Activated naive CD8-positive, alpha-beta T cell (primary cell): ENCODE results near the gene ATP1A3.
A peak's percentile ranks its signal among the peaks of the same experiment; 100 is the strongest.

ENCODE experiments used
- H3K27ac Mint-ChIP-seq: one replicate; pipeline ENCODE4 v1.8.0; 2021; ENCODE audit warnings: mixed read lengths
- H3K27me3 Mint-ChIP-seq: one replicate; pipeline ENCODE4 v1.8.0; 2021; ENCODE audit warnings: mixed read lengths
- H3K36me3 Mint-ChIP-seq: one replicate; pipeline ENCODE4 v1.8.0; 2021; ENCODE audit warnings: mixed read lengths
- H3K4me1 Mint-ChIP-seq: one replicate; pipeline ENCODE4 v1.8.0; 2021; ENCODE audit warnings: low read depth, mixed read lengths
- H3K4me3 Mint-ChIP-seq: one replicate; pipeline ENCODE4 v1.8.0; 2021; ENCODE audit warnings: mild to moderate bottlenecking, mixed read lengths
- H3K9me3 Mint-ChIP-seq: one replicate; pipeline ENCODE4 v1.8.0; 2021; ENCODE audit warnings: low read depth, mixed read lengths

ATP1A3 gene

DNA sequence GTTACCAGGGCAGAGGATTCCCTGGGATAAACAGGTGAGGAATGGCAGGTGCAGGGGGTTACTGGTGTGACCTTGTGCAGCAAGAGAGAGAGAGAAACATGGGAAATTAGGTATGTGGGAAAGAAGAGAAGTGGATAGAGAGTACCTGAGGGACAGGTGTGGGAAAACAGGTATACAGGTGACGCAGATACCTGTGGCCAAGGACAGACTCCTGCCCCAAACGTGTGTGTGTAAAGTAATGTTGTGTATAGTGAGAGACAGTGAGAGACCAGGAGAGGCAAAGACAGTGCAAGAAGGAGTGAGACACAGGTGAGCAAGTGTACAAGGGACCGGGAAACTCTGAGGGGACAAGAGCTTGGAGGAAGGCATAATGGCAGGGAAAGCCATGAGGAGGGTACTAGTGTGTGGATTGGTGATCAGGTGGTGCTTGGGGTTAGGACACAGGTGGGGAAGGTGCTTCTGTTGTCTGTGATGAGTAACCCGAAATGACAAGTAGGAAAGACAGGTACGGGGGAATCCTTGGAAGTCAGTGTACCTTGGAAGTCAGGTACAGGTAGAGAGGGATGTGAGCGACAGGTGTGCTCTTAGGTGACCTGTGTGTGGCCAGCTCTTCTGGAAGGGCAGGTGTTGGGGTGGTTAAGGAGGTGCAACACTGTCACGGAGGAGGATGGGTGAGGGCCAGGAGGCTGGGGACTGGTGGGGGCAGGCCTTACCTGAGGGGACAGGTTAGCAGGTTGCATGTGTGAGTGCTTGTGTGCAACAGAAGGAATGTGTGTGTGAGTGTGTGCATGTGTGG is 68.6 kb downstream of the ATP1A3 start:
- no peak overlapping the region for H3K27ac Mint-ChIP-seq
- H3K27me3 Mint-ChIP-seq = peaks cover 1% of the 10 kb centered on the region
- H3K9me3 Mint-ChIP-seq = no peaks in the 10 kb centered on the region
- H3K4me3 Mint-ChIP-seq = no peak overlapping the region
- H3K4me1 Mint-ChIP-seq = peaks cover 35% of the 10 kb centered on the region
- H3K36me3 Mint-ChIP-seq = peaks cover 3% of the 10 kb centered on the region

DNA sequence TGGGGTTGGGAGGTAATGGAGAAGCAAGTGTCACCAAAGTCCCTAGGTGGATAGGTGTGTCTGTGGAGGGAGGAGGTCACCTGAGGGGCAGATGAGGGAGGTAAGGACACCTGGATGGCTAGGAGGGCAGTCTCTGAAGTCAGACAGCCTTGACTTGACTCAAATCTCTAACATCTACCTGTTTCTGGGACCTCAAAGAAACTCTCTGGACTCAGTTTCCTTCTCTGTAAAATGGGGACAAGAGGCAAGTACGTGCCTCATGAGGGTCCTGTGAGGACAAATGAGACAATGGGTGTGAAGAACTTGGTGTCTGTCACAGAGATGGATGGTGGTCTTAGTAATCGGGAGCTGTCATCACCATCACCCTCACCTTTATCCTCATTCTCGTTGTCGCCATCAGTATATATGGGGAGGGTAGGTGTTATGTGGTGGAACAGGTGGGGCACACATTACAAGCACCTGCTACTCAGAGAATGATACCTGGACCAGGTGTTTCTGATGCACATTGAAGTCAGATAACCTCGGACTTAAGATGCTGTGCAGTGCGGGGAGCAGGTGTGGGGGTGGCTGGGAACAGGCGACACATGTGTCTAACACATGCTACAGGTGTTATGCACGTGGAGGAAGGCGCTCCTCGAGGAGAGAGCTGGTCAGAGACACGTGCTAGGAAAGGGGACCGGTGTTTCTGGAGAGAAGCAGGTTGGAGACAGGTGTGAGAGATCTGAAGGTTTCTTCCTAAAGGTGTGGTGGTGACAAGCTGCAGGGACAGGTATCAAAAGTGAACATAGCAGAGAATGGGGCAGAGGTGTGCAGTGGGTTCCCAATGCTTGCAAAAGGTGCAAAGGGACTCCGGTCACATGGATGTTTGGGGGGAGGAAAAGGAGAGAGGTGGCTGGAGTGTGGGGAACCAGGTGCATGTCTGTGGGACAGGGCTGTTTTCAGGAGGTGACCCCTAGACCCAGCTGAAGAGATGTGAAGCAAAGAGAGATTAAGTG is 69.6 kb downstream of the ATP1A3 start:
- Mint-ChIP-seq H3K4me1 (peaks cover 26% of the 10 kb centered on the region), H3K4me3 (no peak overlapping the region), H3K36me3 (peaks cover 3% of the 10 kb centered on the region), H3K27me3 (peaks cover 1% of the 10 kb centered on the region), H3K27ac (no peak overlapping the region), H3K9me3 (no peaks in the 10 kb centered on the region)

DNA sequence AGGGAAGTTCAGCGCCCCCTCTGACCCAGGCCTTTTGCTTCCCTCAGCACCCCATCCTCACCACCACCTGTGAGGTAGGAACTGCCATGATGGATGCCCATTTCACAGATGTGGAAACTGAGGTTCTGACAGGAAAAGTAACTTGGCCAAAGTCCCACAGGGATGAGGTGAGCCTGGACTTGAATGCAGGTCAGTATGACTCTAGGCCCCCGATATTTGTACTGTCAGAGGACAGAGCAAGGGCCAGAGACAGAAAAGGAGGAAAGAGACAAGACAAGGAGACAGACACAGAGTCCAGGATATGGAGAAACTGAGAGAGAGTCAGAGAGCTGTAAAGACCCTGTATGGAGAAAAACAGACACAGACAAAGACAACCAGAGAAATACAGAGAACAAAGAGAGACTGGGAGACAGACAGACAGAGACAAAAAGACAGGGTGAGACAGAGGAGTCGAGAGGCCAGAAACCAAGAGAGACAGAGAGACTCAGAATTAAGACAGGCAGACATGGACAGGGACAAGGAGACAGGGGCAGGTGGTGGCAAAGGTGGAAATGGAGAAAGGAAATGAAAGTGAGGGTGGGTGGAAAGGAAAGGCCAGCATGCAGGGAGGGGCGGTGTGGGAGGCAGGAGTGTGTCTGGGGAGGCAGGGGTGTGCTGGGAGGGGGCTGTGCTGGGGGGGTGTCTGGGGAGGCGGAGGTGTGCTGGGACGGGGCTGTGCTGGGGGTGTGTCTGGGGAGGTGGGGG is 70.8 kb downstream of the ATP1A3 start:
- H3K27ac Mint-ChIP-seq = no peak overlapping the region
- H3K9me3 Mint-ChIP-seq = no peaks in the 10 kb centered on the region
- H3K4me3 Mint-ChIP-seq = peak overlapping the region; percentile 19

DNA sequence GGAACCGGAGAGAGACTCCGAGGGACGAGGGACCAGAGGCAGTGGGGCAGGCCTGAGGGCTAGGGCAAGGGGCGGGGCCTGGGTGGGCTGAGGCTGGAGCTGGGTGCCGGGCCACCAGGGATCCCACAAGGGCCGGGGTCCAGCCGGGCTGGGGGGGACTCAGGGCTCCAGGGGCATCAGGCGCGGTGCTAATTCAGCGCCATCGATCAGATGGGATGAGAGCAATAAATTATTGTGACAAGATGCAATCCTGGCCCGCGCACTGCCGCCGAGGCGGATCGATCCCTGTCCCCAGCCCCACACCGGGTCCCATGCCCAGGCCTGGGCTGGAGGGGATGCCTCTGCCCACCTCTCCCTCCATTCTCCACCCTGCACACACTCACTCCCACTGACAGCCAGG is 71.4 kb downstream of the ATP1A3 start:
- H3K9me3 Mint-ChIP-seq = no peaks in the 10 kb centered on the region
- peaks cover 18% of the 10 kb centered on the region for H3K4me1 Mint-ChIP-seq
- no peak overlapping the region for H3K4me3 Mint-ChIP-seq
- no peak overlapping the region for H3K27ac Mint-ChIP-seq
- peaks cover 3% of the 10 kb centered on the region for H3K36me3 Mint-ChIP-seq
- peaks cover 1% of the 10 kb centered on the region for H3K27me3 Mint-ChIP-seq

More for the DNA sequence above, 70.8 kb downstream of the ATP1A3 start:
- peaks cover 18% of the 10 kb centered on the region for H3K4me1 Mint-ChIP-seq
- H3K36me3 Mint-ChIP-seq = peaks cover 3% of the 10 kb centered on the region
- peaks cover 1% of the 10 kb centered on the region for H3K27me3 Mint-ChIP-seq

DNA sequence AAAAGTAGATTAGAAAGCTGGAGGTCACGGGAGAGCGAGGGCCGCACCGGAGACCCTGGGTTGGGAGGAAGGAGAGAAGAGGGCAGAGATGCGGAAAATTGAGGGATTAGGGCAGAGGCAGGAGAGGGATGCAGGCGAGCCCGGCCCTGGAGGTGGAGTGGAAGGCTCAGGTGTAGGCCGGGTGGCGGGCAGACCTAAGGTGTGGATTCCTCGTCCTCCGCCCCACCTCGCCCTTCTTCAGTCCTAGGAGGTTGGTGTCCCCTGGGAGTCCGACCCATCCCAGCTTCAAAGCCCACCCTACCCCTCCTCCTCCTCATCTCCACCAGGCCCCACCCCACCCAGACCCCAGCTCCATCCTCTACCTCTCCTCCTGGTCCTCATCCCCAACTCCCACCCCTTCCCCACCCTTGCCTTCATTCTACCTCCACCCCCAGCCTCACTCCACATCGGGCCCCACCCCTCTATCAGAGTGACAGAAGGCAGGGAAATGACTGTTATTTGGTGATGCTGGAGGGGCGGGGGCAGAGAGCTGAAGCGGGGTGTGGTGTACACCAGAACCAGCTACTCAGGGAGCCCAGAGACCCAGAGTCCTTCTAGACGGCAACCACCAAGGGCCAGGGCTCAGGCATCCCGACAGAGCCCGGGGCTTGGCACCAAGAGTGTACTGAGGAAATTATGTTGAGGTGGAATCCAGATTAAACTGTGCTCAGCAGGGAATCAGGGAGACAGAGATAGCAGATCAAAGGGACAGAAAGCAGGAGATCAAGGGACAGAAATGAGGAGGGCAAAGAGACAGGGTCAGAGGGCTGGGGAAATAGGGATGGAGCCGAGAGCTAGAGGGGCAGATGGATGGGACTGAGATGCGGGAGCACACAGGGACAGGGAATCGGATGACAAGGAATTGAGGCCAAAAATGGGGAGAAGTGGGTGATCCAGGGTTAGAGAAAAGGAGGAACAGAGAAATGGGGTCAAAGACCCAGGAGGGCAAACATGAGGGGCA is 72.2 kb downstream of the ATP1A3 start:
- H3K4me3 Mint-ChIP-seq = peak overlapping the region; percentile 51
- H3K36me3 Mint-ChIP-seq = peaks cover 3% of the 10 kb centered on the region
- H3K4me1 Mint-ChIP-seq = peaks cover 18% of the 10 kb centered on the region
- peak overlapping the region; percentile 47 for H3K27ac Mint-ChIP-seq
- H3K9me3 Mint-ChIP-seq = no peaks in the 10 kb centered on the region
- H3K27me3 Mint-ChIP-seq = peaks cover 1% of the 10 kb centered on the region

DNA sequence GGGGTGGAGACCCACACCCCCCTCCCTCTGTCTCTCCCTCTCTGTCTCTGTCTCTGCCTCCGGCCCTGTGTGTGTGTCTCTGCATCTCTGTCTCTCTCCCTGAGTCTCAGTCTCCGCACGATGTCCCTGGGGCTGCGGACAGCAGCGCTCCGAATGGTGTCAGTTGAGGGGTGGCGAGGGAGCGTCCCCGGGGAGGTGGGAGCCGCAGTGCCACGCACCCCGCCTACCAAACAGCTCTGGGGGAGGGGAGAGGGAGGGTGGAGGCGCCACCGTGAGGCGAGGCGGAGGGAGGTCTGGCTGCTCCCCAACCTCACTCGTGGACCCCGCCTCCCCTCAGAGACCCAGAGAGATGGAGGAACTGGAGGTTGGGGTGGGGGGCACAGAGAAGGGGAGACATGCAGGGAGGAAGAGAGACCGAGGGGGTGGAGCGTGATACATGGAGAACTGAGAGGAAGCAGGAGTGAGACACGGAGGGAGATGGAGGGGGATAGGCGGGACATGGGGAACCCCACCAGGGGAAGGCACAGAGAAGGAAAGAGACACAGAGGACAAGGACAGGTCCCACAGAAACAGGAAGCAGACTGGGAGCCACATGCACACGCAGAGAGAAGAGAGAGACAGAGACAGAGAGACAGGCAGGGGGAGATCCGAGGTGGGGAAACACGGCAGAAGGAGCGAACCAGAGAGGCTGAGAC is 73.0 kb downstream of the ATP1A3 start:
- Mint-ChIP-seq H3K27me3 (peaks cover 1% of the 10 kb centered on the region), H3K4me3 (peak overlapping the region; percentile 51), H3K9me3 (no peaks in the 10 kb centered on the region), H3K4me1 (peaks cover 18% of the 10 kb centered on the region), H3K27ac (peak overlapping the region; percentile 47), H3K36me3 (peaks cover 3% of the 10 kb centered on the region)

DNA sequence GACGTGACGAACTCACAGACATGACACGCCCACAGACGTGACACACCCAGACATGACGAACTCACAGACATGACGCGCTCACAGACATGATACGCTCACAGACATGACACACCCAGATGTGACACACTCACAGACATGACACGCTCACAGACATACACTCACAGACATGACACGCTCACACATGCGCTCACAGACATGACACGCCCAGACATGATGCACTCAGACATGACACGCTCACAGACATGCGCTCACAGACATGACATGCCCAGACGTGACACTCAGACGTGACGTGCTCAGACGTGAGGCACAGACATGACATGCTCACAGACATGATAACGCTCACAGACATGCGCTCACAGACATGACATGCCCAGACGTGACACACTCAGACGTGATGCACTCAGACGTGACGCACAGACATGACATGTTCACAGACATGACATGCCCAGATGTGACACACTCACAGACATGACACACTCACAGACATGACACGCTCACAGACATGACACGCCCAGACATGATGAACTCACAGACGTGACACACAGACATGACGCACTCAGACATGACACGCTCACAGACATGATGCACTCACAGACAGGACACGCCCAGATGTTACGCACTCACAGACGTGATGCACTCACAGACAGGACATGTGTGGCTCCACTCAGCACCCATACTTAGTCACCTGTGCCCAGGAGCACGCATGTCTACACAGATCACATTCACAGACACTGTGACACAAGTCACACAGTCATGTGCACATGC is 73.9 kb downstream of the ATP1A3 start:
- Mint-ChIP-seq H3K27me3 (peaks cover 1% of the 10 kb centered on the region), H3K9me3 (no peaks in the 10 kb centered on the region), H3K27ac (no peak overlapping the region), H3K36me3 (peaks cover 3% of the 10 kb centered on the region), H3K4me3 (no peak overlapping the region), H3K4me1 (peaks cover 18% of the 10 kb centered on the region)

DNA sequence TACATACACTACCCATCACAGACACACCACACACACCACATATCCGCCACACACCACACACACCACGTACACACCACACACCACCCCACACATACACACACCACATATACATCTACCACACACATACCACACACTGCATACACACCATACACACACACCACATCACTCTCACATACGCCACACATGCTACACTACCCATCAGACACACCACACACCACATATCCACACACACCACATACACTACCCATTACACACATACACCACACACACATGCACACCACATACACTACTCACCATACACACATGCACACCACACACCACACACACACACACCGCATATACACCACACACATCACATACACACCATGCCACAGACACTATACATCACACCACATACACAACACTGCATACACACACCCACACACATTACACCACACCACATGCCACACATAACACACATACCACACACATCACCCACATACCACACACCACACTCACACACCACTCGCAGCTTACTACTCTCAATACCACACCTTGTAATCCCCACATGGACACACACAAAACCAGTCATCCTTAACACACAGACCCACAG is 75.3 kb downstream of the ATP1A3 start:
- H3K4me1 Mint-ChIP-seq = peaks cover 22% of the 10 kb centered on the region
- H3K36me3 Mint-ChIP-seq = peaks cover 3% of the 10 kb centered on the region
- no peak overlapping the region for H3K4me3 Mint-ChIP-seq
- H3K9me3 Mint-ChIP-seq = no peaks in the 10 kb centered on the region
- H3K27ac Mint-ChIP-seq = no peak overlapping the region
- peaks cover 1% of the 10 kb centered on the region for H3K27me3 Mint-ChIP-seq

DNA sequence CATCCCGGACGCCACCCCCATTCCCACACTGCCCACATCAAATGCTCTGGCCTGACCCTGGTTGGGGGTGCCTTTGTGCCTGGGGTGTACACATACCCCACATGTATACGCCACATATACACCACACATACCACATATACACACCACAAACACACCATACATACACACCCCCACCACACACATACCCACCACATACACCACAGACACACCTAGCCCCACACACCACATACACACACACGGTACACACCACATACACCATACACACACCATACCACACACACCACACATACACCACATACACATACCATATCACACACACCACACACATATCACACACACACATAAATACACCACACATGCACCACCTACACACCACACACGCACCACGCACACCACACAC is 75.9 kb downstream of the ATP1A3 start:
- no peak overlapping the region for H3K4me3 Mint-ChIP-seq
- H3K36me3 Mint-ChIP-seq = no peaks in the 10 kb centered on the region
- no peaks in the 10 kb centered on the region for H3K9me3 Mint-ChIP-seq
- H3K27ac Mint-ChIP-seq = no peak overlapping the region
- peaks cover 22% of the 10 kb centered on the region for H3K4me1 Mint-ChIP-seq
- peaks cover 1% of the 10 kb centered on the region for H3K27me3 Mint-ChIP-seq

DNA sequence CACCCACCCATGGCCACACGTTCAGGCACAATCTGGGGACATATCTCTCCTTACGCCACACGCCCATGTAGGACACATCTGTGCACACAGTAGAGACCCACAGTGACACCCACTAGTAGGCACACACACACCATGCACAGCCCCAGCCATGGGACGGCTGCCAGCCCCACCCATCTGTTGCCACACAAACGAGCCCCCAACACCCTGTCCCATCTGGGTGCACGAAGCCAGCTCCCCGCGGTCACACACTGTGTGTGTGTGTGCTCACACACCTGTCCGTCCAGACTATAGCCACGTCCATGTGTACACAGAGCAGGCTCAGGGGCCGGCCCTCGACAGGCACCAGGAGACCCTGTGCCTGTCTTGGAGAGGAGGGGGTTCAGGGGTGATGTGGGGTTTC is 76.4 kb downstream of the ATP1A3 start:
- Mint-ChIP-seq H3K36me3 (no peaks in the 10 kb centered on the region), H3K4me3 (no peak overlapping the region), H3K9me3 (no peaks in the 10 kb centered on the region), H3K27ac (no peak overlapping the region), H3K4me1 (peaks cover 21% of the 10 kb centered on the region), H3K27me3 (peaks cover 1% of the 10 kb centered on the region)
